ENCODE measurements around the gene ACAP1.
"Not testable (repeated sequence)": the region's sequence is repeated elsewhere in the genome, so short reads cannot be mapped to it uniquely, and the experiment has no call there.

The ACAP1 gene

DNA sequence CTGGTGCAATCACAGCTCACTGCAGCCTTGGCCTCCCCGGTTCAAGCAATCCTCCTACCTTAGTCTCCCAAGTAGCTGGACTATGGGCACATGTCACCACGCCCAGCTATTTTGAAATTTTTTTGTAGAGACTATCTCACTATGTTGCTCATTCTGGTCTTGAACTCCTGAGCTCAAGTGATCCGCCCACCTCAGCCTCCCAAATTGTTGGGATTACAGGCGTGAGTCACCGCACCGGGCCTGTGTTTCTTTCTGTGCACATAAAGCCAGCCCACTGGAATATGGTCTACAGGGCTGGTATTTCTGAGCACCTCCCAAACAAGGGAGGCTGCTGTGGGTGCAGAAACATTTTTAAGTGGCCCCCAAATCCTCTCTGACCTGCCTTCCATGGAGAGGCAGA is 27.0 kb downstream of the ACAP1 start:
- H3K4me3 Mint-ChIP-seq: no peak overlapping the region
- H3K9me3 Mint-ChIP-seq: no peaks in the 10 kb centered on the region
- TF ChIP-seq, protein P1, sequence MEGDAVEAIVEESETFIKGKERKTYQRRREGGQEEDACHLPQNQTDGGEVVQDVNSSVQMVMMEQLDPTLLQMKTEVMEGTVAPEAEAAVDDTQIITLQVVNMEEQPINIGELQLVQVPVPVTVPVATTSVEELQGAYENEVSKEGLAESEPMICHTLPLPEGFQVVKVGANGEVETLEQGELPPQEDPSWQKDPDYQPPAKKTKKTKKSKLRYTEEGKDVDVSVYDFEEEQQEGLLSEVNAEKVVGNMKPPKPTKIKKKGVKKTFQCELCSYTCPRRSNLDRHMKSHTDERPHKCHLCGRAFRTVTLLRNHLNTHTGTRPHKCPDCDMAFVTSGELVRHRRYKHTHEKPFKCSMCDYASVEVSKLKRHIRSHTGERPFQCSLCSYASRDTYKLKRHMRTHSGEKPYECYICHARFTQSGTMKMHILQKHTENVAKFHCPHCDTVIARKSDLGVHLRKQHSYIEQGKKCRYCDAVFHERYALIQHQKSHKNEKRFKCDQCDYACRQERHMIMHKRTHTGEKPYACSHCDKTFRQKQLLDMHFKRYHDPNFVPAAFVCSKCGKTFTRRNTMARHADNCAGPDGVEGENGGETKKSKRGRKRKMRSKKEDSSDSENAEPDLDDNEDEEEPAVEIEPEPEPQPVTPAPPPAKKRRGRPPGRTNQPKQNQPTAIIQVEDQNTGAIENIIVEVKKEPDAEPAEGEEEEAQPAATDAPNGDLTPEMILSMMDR (IDR thresholded peaks at IDR 0.05): no peak
- no peak overlapping the region for H3K27ac Mint-ChIP-seq
- H3K36me3 Mint-ChIP-seq (ENCODE audit: low read depth): no peaks in the 10 kb centered on the region
- no peak for DNase-seq
- H3K27me3 Mint-ChIP-seq (ENCODE audit: low read depth, poor library complexity): peaks cover 18% of the 10 kb centered on the region
- no peaks in the 10 kb centered on the region for H3K4me1 Mint-ChIP-seq

DNA sequence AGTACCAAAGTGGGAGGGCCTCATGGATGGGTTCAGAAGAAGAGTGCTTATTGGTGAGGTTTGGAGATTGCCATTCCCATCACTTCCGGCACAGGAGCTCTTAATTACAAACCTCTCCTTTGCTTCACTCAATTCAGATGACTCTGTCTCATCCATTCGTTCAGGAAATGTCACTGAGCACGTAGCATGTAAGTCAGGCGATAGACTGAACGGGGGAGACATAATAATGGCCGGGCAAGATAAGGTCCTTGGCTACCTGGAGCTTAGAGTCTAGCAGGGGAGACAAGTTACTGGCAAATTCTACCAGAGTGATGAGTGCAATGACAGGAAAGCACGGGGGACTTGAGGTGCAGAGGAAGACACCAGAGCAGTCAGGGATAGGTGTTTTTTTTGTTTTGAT is 29.6 kb downstream of the ACAP1 start:
- not testable (repeated sequence) for H3K4me1 Mint-ChIP-seq; H3K9me3 Mint-ChIP-seq; H3K36me3 Mint-ChIP-seq (ENCODE audit: low read depth); H3K4me3 Mint-ChIP-seq; H3K27ac Mint-ChIP-seq; DNase-seq
- H3K27me3 Mint-ChIP-seq (ENCODE audit: low read depth, poor library complexity): peaks cover 31% of the 10 kb centered on the region

DNA sequence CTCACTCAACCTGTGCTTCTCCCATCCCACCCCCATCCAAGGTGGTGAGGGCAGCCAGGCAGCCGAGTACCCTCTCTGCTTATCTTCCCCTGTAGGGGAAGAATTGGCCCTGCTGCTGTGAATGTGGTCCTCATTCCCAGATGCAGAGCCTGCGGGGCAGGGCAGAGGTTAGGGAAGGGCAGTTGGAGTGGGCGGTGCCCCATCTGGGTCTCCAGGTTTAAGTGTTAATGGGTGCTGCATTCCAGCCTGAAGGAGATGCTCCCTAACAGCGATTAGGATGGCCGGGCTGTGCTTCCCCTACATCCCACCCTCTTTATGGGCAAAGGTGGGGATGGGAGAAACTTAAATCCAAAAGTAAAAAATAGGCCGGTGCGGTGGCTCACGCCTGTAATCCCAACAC is 30.8 kb downstream of the ACAP1 start:
- TF ChIP-seq, protein P1 (IDR thresholded peaks at IDR 0.05): no peak
- H3K36me3 Mint-ChIP-seq (ENCODE audit: low read depth): no peaks in the 10 kb centered on the region
- no peaks in the 10 kb centered on the region for H3K4me1 Mint-ChIP-seq
- no peak overlapping the region for H3K27ac Mint-ChIP-seq
- DNase-seq: no peak
- no peaks in the 10 kb centered on the region for H3K9me3 Mint-ChIP-seq
- H3K27me3 Mint-ChIP-seq (ENCODE audit: low read depth, poor library complexity): peaks cover 30% of the 10 kb centered on the region
- H3K4me3 Mint-ChIP-seq: no peak overlapping the region

DNA sequence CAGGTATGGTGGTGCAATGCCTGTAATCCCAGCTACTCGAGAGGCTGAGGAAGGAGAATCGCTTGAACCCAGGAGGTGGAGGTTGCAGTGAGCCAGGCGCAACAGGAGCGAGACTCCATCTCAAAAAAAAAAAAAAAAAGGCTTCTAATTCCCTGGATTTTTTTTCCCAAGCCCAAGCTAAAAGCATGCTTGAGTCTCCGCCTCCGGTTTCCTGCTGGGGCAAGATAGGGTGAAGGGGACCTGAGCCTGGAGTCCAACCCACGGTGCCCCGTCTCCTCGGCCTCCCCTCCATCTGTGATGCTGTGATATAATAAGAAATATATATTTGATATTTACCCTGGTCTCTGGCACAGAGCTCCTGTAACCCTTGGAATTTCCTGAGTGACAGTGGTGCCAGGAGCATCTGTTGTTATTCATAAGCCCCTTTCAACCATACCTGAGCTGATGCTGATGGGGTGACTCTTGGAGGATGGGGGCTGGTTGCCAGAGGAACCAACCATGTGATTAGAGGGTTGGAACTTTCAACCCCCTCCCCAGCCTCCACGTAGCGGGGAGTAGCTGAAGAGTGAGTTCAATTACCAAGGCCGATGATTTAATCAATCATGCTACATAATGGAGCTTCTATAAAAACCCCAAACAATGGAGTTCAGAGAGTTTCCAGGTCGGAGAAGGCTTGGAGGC is 31.7 kb downstream of the ACAP1 start:
- DNase-seq: no peak
- H3K36me3 Mint-ChIP-seq (ENCODE audit: low read depth): no peaks in the 10 kb centered on the region
- H3K27me3 Mint-ChIP-seq (ENCODE audit: low read depth, poor library complexity): peaks cover 33% of the 10 kb centered on the region
- no peak overlapping the region for H3K27ac Mint-ChIP-seq
- H3K4me1 Mint-ChIP-seq: no peaks in the 10 kb centered on the region
- TF ChIP-seq, protein P1 (IDR thresholded peaks at IDR 0.05): no peak
- no peak overlapping the region for H3K4me3 Mint-ChIP-seq
- no peaks in the 10 kb centered on the region for H3K9me3 Mint-ChIP-seq

DNA sequence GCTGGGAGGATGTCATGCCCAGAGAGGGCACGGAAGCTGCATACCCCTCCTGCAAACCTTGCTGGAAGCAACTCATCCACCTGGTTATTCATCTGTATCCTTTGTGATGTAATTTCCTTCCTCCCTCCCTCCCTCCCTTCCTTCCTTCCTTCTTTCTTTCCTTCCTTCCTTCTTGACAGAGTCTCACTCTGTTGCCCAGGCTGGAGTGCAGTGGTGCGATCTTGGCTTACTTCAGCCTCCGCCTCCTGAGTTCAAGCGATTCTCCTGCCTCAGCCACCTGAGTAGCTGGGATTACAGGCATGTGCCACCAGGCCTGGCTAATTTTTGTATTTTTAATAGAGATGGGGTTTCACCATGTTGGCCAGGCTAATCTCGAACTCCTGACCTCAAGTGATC is 32.3 kb downstream of the ACAP1 start:
- H3K9me3 Mint-ChIP-seq; H3K27ac Mint-ChIP-seq; H3K36me3 Mint-ChIP-seq (ENCODE audit: low read depth): not testable (repeated sequence)

DNA sequence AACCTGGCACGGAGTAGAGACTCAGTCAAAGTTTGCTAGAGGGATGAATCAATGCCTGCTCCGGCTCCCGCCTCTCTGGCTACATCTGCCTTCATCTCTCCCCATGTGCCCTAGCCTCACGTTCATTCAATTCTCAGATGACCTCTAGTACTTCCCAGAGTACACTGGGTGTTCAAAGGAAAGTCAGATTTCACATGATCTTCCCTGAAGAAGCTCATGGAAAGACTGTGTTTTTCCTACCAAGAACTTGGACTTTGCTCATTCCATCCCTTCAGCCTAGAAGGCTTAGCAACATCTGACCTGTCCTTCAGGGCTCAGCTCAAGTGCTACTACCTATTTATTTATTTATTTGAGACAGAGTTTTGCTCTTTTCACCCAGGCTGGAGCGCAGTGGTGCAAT is 33.5 kb downstream of the ACAP1 start:
- H3K9me3 Mint-ChIP-seq: no peaks in the 10 kb centered on the region

More for the DNA sequence above, 32.3 kb downstream of the ACAP1 start:
- H3K27me3 Mint-ChIP-seq (ENCODE audit: low read depth, poor library complexity): peaks cover 33% of the 10 kb centered on the region
- H3K4me1 Mint-ChIP-seq, DNase-seq, H3K4me3 Mint-ChIP-seq: not testable (repeated sequence)

DNA sequence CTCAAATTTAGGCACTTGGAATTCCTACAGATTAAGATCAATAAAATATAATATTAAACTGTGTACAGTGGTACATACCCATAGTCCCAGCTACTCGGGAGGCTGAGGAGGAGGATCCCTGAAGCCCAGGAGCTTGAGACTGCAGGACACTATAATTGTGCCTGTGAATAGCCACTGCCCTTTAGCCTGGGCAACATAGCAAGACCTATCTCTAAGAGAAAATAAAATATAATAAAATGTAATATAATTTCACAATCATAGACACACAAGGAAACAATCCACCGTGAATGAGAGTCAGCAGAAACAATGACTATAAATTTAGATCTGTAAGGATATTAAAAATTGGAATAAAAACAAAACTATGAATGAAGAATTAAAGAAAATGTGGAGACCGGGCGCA is 34.5 kb downstream of the ACAP1 start:
- DNase-seq: no peak
- H3K27me3 Mint-ChIP-seq (ENCODE audit: low read depth, poor library complexity): peaks cover 40% of the 10 kb centered on the region
- H3K4me1 Mint-ChIP-seq: no peaks in the 10 kb centered on the region
- H3K4me3 Mint-ChIP-seq: no peak overlapping the region
- no peak overlapping the region for H3K27ac Mint-ChIP-seq
- H3K9me3 Mint-ChIP-seq: no peaks in the 10 kb centered on the region
- H3K36me3 Mint-ChIP-seq (ENCODE audit: low read depth): no peaks in the 10 kb centered on the region
- TF ChIP-seq, protein P1 (IDR thresholded peaks at IDR 0.05): no peak

More for the DNA sequence above, 33.5 kb downstream of the ACAP1 start:
- TF ChIP-seq, protein P1 (IDR thresholded peaks at IDR 0.05): no peak
- peaks cover 40% of the 10 kb centered on the region for H3K27me3 Mint-ChIP-seq (ENCODE audit: low read depth, poor library complexity)
- H3K27ac Mint-ChIP-seq: no peak overlapping the region
- DNase-seq: no peak
- H3K4me1 Mint-ChIP-seq: no peaks in the 10 kb centered on the region
- H3K4me3 Mint-ChIP-seq: no peak overlapping the region
- H3K36me3 Mint-ChIP-seq (ENCODE audit: low read depth): no peaks in the 10 kb centered on the region

All from nephron progenitor cell (in vitro differentiated cells).